ENCODE measurements around the gene IFTAP. TPM values are rescaled to one million over a fixed set of nuclear protein-coding genes. Genes with fewer than 3 reads are reported as not detected.

The IFTAP gene
- total RNA-seq, 1 experiment from 2014 or later: 15.5 TPM

GRCh38 chr11:36558571-36559413, 35.5 kb upstream of the IFTAP start:
- Mint-ChIP-seq H3K36me3 (ENCODE audit: insufficient read depth, unreplicated experiment) (no peaks in the 10 kb centered on the region), H3K9me3 (ENCODE audit: low read depth, unreplicated experiment) (no peaks in the 10 kb centered on the region), H3K27ac (ENCODE audit: unreplicated experiment) (no peak overlapping the region), H3K4me1 (ENCODE audit: low read depth, unreplicated experiment) (peaks cover 9% of the 10 kb centered on the region), H3K4me3 (ENCODE audit: low read depth, unreplicated experiment) (no peak overlapping the region), H3K27me3 (ENCODE audit: unreplicated experiment) (peaks cover 42% of the 10 kb centered on the region)
- no peak for DNase-seq
- intact Hi-C loops (cut with micrococcal nuclease; ENCODE audit: unreplicated experiment): no loop called here
- no peak for TF ChIP-seq CTCF (IDR thresholded peaks at IDR 0.05; ENCODE audit: unreplicated experiment)
- no TSS peak for BruUV-seq (replicated peaks)
- CTCF ChIA-PET: no interaction called here

- Mint-ChIP-seq H3K9me3 (ENCODE audit: low read depth, unreplicated experiment) (no peaks in the 10 kb centered on the region), H3K4me1 (ENCODE audit: low read depth, unreplicated experiment) (peaks cover 5% of the 10 kb centered on the region), H3K4me3 (ENCODE audit: low read depth, unreplicated experiment) (peak overlapping the region; percentile 58), H3K27ac (ENCODE audit: unreplicated experiment) (no peak overlapping the region), H3K36me3 (ENCODE audit: insufficient read depth, unreplicated experiment) (no peaks in the 10 kb centered on the region), H3K27me3 (ENCODE audit: unreplicated experiment) (peaks cover 64% of the 10 kb centered on the region)
- TF ChIP-seq CTCF (IDR thresholded peaks at IDR 0.05; ENCODE audit: unreplicated experiment): no peak
- intact Hi-C loops (cut with micrococcal nuclease; ENCODE audit: unreplicated experiment): loop anchor here (1.0 kb wide), 3 partner anchors 58 to 183 kb away; no protein-coding TSS in a partner anchor
- DNase-seq: peak; percentile 40
- no TSS peak for BruUV-seq (replicated peaks)
- CTCF ChIA-PET: interaction anchor here (0.5 to 4.3 kb wide), 5 partner anchors 30 to 1142 kb away, joined by 3 to 40 read pairs (median 4); partner anchors contain the start of genes IFTAP and TRAF6
Measured at GRCh38 chr11:36564376-36565030, 29.8 kb upstream of the IFTAP start.

- CTCF ChIA-PET: interaction anchor here (1.2 to 4.3 kb wide), 2 partner anchors 137 to 182 kb away, joined by 3 to 40 read pairs; no protein-coding TSS in a partner anchor
- Mint-ChIP-seq H3K4me1 (ENCODE audit: low read depth, unreplicated experiment) (peaks cover 5% of the 10 kb centered on the region), H3K9me3 (ENCODE audit: low read depth, unreplicated experiment) (no peaks in the 10 kb centered on the region), H3K4me3 (ENCODE audit: low read depth, unreplicated experiment) (peak overlapping the region; percentile 58), H3K27me3 (ENCODE audit: unreplicated experiment) (peaks cover 58% of the 10 kb centered on the region), H3K36me3 (ENCODE audit: insufficient read depth, unreplicated experiment) (no peaks in the 10 kb centered on the region), H3K27ac (ENCODE audit: unreplicated experiment) (no peak overlapping the region)
- intact Hi-C loops (cut with micrococcal nuclease; ENCODE audit: unreplicated experiment): no loop called here
- no peak for TF ChIP-seq CTCF (IDR thresholded peaks at IDR 0.05; ENCODE audit: unreplicated experiment)
- BruUV-seq (replicated peaks): no TSS peak
- DNase-seq: no peak
Measured at GRCh38 chr11:36565031-36565610, 29.2 kb upstream of the IFTAP start.

- Mint-ChIP-seq H3K9me3 (ENCODE audit: low read depth, unreplicated experiment) (no peaks in the 10 kb centered on the region), H3K27ac (ENCODE audit: unreplicated experiment) (no peak overlapping the region), H3K27me3 (ENCODE audit: unreplicated experiment) (peaks cover 62% of the 10 kb centered on the region), H3K4me3 (ENCODE audit: low read depth, unreplicated experiment) (no peak overlapping the region), H3K4me1 (ENCODE audit: low read depth, unreplicated experiment) (peaks cover 5% of the 10 kb centered on the region), H3K36me3 (ENCODE audit: insufficient read depth, unreplicated experiment) (no peaks in the 10 kb centered on the region)
- no TSS peak for BruUV-seq (replicated peaks)
- CTCF ChIA-PET: interaction anchor here (4.3 kb wide), 1 partner anchor 181 kb away, joined by 40 read pairs; no protein-coding TSS in a partner anchor
- TF ChIP-seq CTCF (IDR thresholded peaks at IDR 0.05; ENCODE audit: unreplicated experiment): no peak
- intact Hi-C loops (cut with micrococcal nuclease; ENCODE audit: unreplicated experiment): no loop called here
- no peak for DNase-seq
Measured at GRCh38 chr11:36566407-36567053, 27.8 kb upstream of the IFTAP start.

Data from Calu3 (cell line).